ENCODE measurements around the gene DYRK1B.

DNA sequence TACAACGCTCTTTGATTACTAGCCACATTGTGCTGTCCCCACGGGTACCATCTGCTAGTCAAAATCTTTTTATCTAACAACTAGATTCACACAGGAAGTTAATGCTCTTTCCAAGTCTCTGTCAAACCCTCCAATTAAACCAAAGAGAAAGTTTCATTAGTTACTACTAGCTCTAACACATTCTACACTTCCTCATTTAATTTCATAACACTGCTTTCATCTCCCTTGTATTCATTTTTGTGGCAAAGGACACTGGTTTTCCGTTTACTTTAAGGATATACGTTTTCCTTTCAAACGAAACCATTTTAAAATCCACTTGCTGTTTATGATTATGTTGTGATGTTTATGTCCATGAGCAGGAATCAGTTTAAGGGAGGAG is 5.3 kb downstream of the DYRK1B start:
- TF ChIP-seq, protein P1, sequence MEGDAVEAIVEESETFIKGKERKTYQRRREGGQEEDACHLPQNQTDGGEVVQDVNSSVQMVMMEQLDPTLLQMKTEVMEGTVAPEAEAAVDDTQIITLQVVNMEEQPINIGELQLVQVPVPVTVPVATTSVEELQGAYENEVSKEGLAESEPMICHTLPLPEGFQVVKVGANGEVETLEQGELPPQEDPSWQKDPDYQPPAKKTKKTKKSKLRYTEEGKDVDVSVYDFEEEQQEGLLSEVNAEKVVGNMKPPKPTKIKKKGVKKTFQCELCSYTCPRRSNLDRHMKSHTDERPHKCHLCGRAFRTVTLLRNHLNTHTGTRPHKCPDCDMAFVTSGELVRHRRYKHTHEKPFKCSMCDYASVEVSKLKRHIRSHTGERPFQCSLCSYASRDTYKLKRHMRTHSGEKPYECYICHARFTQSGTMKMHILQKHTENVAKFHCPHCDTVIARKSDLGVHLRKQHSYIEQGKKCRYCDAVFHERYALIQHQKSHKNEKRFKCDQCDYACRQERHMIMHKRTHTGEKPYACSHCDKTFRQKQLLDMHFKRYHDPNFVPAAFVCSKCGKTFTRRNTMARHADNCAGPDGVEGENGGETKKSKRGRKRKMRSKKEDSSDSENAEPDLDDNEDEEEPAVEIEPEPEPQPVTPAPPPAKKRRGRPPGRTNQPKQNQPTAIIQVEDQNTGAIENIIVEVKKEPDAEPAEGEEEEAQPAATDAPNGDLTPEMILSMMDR (conservative IDR thresholded peaks at IDR 0.05) = no peak
- no peak for TF ChIP-seq EZH2 (IDR thresholded peaks at IDR 0.05; ENCODE audit: low read depth)

Data from PC-9 (cell line).